GM12891 (cell line): Measurements from ENCODE around the gene ITPR1.

Experiments used
- PAX5 ChIP-seq: IDR thresholded peaks from 2 replicates; pipeline ENCODE4 v1.6.1; 2011; ENCODE audit warnings: low read length, moderate library complexity, mild to moderate bottlenecking; ENCODE audit not compliant: insufficient read depth, severe bottlenecking
- POLR2A ChIP-seq: IDR thresholded peaks from 2 replicates; pipeline ENCODE4 v1.6.1; 2011; ENCODE audit warnings: low read depth, low read length, control low read depth
- POLR2AphosphoS5 ChIP-seq: IDR thresholded peaks from 2 replicates; pipeline ENCODE4 v1.6.1; 2011; ENCODE audit warnings: low read depth, low read length, control low read depth

- TF ChIP-seq POLR2A (no peak), POLR2AphosphoS5 (no peak), PAX5 (no peak)
Observed at GRCh38 chr3:4711680-4711992, 218.5 kb downstream of the ITPR1 start.
